ENCODE measurements around the gene NAA50.

NAA50 gene

GRCh38 chr3:113744941-113745755 is 901 bp downstream of the NAA50 start (continued):
- TF ChIP-seq ZNF26 (tag by site-specific recombination; IDR thresholded peaks at IDR 0.05) (no peak), ZBTB6 (tag by site-specific recombination; IDR thresholded peaks at IDR 0.05) (no peak), OVOL3 (tag by site-specific recombination; IDR thresholded peaks at IDR 0.05) (no peak), ZNF623 (tag by site-specific recombination; IDR thresholded peaks at IDR 0.05) (no peak), ZNF596 (tag by site-specific recombination; IDR thresholded peaks at IDR 0.05) (no peak), ZNF2 (tag by site-specific recombination; IDR thresholded peaks at IDR 0.05) (0 out of 2 replicates have a peak, but pooled peaks have one; percentile 65), ZNF837 (tag by site-specific recombination; IDR thresholded peaks at IDR 0.05) (no peak), EGR2 (tag by site-specific recombination; IDR thresholded peaks at IDR 0.05; ENCODE audit: low read depth) (no peak; the same call in 1 of the 2 replicates), PRDM10 (tag by site-specific recombination; IDR thresholded peaks at IDR 0.05) (peak; percentile 92), ZNF488 (tag by site-specific recombination; IDR thresholded peaks at IDR 0.05) (no peak), ZNF132 (tag by site-specific recombination; IDR thresholded peaks at IDR 0.05; ENCODE audit: borderline replicate concordance) (no peak), ZNF223 (tag by site-specific recombination; IDR thresholded peaks at IDR 0.05) (no peak), GLIS1 (tag by site-specific recombination; IDR thresholded peaks at IDR 0.05) (0 out of 2 replicates have a peak, but pooled peaks have one; percentile 4), HIC1 (tag by site-specific recombination; IDR thresholded peaks at IDR 0.05) (0 out of 2 replicates have a peak, but pooled peaks have one; percentile 28), ZNF354C (tag by site-specific recombination; IDR thresholded peaks at IDR 0.05; ENCODE audit: borderline replicate concordance, low read depth) (no peak), ZNF335 (tag by site-specific recombination; conservative IDR thresholded peaks at IDR 0.05) (peak; percentile 50), ZNF449 (tag by site-specific recombination; IDR thresholded peaks at IDR 0.05) (no peak), ZNF629 (tag by site-specific recombination; IDR thresholded peaks at IDR 0.05) (no peak), ZNF239 (tag by site-specific recombination; IDR thresholded peaks at IDR 0.05) (no peak), PBX3 (CRISPR knock-in tag; IDR thresholded peaks at IDR 0.05) (no peak), ZNF660 (tag by site-specific recombination; IDR thresholded peaks at IDR 0.05) (0 out of 2 replicates have a peak, but pooled peaks have one; percentile 25), ZNF211 (tag by site-specific recombination; IDR thresholded peaks at IDR 0.05; ENCODE audit: low read depth) (no peak), ZNF561 (tag by site-specific recombination; IDR thresholded peaks at IDR 0.05; ENCODE audit: borderline replicate concordance) (0 out of 2 replicates have a peak, but pooled peaks have one; percentile 21), ZBTB20 (tag by site-specific recombination; IDR thresholded peaks at IDR 0.05) (0 out of 2 replicates have a peak, but pooled peaks have one; percentile 2), ZNF76 (tag by site-specific recombination; IDR thresholded peaks at IDR 0.05; ENCODE audit: borderline replicate concordance, low read depth) (no peak), ZNF510 (tag by site-specific recombination; IDR thresholded peaks at IDR 0.05; ENCODE audit: insufficient replicate concordance) (no peak), ZNF10 (tag by site-specific recombination; IDR thresholded peaks at IDR 0.05) (no peak)
